ENCODE measurements around the gene EMD. TPM values are rescaled to one million over a fixed set of nuclear protein-coding genes. Genes with fewer than 3 reads are reported as not detected.

Gene EMD
- polyA plus RNA-seq, 1 of the 3 experiments (the other 2 are of a cell fraction): 68.0 TPM

DNA sequence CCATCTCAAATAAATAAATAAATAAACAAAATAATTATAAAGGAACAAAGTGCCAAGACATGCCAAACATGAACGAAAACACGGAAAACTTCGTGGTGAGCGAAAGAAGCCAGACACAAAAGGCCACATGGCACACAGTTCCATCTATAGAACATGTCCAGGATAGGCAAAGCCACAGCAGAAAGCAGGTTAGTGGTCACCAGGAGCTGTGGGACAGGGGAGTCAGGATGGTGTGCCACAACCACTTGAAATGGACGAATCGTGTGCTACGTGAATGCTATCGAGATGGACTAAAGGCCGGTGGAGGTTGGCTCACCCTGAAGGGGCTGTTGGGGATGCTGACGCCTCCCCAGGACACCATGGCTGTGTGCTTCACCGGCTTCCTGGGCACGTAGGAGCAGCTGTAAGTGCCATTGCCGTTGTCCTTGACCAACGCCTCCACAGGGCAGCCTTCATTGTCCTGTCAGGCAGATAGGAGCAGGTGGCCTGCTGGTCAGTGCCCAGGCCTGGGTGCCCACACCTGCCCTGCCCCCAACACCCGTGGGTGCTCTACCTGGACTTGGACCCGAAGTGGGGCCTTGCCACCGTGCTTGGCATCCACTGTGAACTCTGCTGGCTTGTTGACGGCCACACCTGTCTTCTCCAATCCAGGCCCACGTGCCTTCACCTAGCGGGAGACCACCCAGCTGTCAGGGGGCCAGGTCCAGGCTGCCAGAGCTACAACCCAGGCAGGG is 15.2 kb upstream of the EMD start (continued):
- no peak for TF ChIP-seq REST (IDR thresholded peaks at IDR 0.05; ENCODE audit: low read depth, low read length)
- no peak for TF ChIP-seq RXRA (IDR thresholded peaks at IDR 0.05; ENCODE audit: borderline replicate concordance, low read depth)

DNA sequence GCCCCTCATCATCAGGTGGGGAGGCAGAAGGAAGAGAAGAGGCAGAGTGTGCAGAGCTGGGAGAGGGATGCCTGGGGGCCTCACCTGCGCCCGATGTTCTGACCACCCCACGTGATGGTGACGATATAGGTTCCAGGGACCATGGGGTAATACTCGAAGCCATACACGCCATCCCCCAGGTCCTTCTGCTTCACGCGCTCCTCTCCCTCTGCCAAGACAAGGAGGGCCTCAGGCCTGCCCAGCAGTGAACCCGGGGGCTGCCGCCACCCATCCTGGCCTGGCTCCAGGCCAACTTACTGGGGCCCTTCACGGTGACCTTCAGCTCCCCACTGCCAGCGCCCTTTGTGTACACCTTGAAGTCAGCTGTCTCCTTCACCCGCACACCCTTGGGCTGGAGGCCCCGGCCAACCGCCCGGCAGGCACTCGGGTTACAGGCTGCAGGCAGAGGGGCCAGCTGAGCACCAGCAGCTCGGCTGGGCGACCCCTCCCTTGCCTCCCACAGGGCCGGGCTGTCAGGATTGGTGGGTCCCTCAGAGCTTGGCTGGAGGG is 14.0 kb upstream of the EMD start:
- H3K36me3 ChIP-seq (replicated peaks in 1 of 2; ENCODE audit: control insufficient read depth in 1 of 2, insufficient read depth in 2 of 2, low read length in 1 of 2): peaks cover 17 to 57% of the 10 kb centered on the region in 2 experiments
- ChIA-PET CTCF (no interaction called here), POLR2A (no interaction called here)
- no peak overlapping the region for H3K9ac ChIP-seq
- H3K79me2 ChIP-seq (ENCODE audit: insufficient read depth): peaks cover 96% of the 10 kb centered on the region
- no peak overlapping the region; a peak in 1 of 4 replicates for H3K27ac ChIP-seq (ENCODE audit: low read depth in 2 of 2, low read length in 1 of 2)
- H3K9me2 ChIP-seq: no peaks in the 10 kb centered on the region
- peaks cover 84% of the 10 kb centered on the region for H4K20me1 ChIP-seq (ENCODE audit: insufficient read depth)
- TF ChIP-seq RAD21 (IDR thresholded peaks at IDR 0.05; ENCODE audit: low read length) (no peak), EP300 (IDR thresholded peaks at IDR 0.05; ENCODE audit: borderline replicate concordance in 1 of 2, low read depth in 1 of 2, low read length in 1 of 2) (no peak), POLR2AphosphoS5 (IDR thresholded peaks at IDR 0.05; ENCODE audit: low read depth, low read length) (no peak), TCF12 (IDR thresholded peaks at IDR 0.05) (no peak)
- TF ChIP-seq, protein P1, sequence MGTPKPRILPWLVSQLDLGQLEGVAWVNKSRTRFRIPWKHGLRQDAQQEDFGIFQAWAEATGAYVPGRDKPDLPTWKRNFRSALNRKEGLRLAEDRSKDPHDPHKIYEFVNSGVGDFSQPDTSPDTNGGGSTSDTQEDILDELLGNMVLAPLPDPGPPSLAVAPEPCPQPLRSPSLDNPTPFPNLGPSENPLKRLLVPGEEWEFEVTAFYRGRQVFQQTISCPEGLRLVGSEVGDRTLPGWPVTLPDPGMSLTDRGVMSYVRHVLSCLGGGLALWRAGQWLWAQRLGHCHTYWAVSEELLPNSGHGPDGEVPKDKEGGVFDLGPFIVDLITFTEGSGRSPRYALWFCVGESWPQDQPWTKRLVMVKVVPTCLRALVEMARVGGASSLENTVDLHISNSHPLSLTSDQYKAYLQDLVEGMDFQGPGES (IDR thresholded peaks at IDR 0.05; ENCODE audit: low read depth, low read length): no peak
- H3F3A ChIP-seq (replicated peaks; ENCODE audit: insufficient read depth): peaks cover 30% of the 10 kb centered on the region
- no peak for DNase-seq
- H3K27me3 ChIP-seq (ENCODE audit: insufficient read depth): no peaks in the 10 kb centered on the region
- H3K4me2 ChIP-seq: no peak overlapping the region
- H3K4me1 ChIP-seq (ENCODE audit: control insufficient read depth in 1 of 2, insufficient read depth in 2 of 2, low read depth in 1 of 2, low read length in 1 of 2): peaks cover 9 to 17% of the 10 kb centered on the region in 2 experiments; a peak in 2 of 4 replicates
- no peak overlapping the region for H3K4me3 ChIP-seq (ENCODE audit: low read depth in 2 of 2, low read length in 1 of 2)
- 68% methylated on average over 12 of the region's 20 CpGs for WGBS (ENCODE audit: low lambda C conversion rate)
- no peak overlapping the region for H2AFZ ChIP-seq (ENCODE audit: low read depth)
- H3K9me3 ChIP-seq: no peaks in the 10 kb centered on the region
